Fibroblast of skin of scalp (primary cell): ENCODE data around the gene IGSF6.

Source experiments
- DNase-seq: peaks from one replicate; pipeline ENCODE4 v3.0.0-alpha.2; 2013

Gene IGSF6

DNA sequence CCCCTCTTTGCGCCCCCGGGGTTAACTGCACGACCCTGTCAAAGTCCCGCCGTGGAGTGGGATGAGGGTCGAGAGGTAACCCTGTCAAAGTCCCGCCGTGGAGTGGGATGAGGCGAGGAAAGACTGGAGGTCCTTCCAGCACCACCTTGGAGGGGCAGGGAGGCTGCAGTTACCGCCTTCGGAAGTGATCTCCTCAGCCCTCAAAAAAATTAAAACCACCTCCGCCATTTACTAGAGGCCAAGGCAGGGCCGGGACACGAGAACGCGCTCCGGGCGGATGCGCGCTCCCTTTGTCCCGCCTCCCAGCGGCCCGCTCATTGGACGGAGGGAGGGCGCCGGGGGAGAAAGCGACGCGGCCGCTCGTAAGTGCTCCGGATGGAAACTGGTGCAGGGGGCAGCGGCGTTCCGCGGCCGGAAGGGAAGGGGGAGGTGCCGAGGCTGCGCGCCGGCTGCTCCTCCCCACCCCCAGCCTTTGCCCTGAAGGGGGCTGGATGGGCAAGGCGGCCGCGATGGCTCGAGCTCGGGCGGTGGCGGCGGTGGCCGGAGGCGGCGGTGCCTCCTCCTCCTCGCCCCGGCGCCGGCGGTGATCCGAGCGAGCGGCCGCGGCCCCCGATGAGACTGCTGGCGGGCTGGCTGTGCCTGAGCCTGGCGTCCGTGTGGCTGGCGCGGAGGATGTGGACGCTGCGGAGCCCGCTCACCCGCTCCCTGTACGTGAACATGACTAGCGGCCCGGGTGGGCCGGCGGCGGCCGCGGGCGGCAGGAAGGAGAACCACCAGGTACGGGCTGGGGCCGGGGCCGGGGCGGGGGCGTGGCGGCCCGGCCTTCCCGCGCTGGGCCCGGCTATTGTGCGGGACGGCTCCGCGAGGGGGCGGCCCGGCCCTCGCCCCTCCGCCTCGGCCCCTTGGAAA lies 53.0 kb downstream of the IGSF6 start, which contains the start of gene METTL9:
TSS of gene METTL9 (plus strand) at position 456 of the 909 bp plus-strand sequence. CDS start at position 613, 157 bp downstream.
- peak; percentile 96 for DNase-seq

DNA sequence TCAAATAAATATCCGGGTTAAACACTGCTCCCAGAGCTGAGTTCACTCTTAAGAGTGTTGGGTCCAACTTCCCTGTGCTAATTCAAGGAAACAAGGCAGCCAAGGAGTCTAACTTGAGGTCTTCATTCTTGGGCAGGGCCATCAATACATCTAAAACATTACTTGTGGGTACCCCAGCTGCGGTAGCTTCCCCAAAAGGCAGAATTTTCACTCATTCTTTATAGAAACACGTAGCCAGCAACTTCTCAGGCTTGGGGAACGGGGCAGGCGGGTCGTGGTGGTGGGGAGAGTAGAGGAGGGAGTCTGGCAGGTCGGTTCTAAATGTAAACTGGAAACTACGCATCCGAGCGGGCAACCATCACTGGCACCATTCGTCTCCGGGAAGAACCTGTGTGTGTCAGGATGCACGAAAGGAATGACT lies 53.7 kb downstream of the IGSF6 start:
- peak; percentile 11 for DNase-seq

GRCh38 chr16:21598206-21598605 lies 54.2 kb downstream of the IGSF6 start:
- no peak for DNase-seq

GRCh38 chr16:21597561-21598030 lies 54.8 kb downstream of the IGSF6 start:
- no peak for DNase-seq

DNA sequence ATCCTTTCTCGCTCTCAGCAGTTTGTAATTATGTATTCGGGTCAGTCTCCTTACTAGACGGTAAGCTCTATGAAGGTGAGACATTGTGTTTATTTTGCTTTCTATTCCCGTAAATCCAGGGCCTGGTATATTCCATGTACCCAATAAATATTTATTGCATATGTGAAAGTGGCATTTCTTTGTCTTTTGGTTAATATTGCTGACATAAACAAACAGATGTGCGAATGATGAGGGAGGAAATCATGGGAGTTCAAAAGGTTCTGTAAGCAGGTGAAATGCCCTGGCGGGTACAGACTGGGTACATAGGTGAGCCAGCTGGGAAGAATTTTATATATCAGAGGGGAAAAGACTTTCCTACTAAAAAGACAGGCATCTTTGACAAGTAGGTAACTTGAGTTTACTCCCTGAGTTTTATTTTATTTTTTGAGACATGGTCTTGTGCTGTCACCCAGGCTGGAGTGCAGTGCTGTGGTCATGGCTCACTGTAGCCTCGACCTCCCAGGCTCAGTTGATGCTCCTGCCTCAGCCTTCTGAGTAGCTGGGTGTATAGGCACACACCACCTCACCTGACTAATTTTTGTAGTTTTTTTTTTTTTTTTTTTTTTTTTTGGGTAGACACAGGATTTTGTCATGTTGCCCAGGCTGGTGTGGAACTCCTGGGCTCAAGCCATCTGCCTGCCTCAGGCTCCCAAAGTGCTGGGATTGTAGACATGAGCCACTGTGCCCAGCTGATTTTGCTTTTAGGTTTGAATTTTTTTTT lies 58.7 kb downstream of the IGSF6 start:
- DNase-seq = no peak

- DNase-seq = no peak
These were observed 60.2 kb downstream of the IGSF6 start for GRCh38 chr16:21592191-21592590.

DNA sequence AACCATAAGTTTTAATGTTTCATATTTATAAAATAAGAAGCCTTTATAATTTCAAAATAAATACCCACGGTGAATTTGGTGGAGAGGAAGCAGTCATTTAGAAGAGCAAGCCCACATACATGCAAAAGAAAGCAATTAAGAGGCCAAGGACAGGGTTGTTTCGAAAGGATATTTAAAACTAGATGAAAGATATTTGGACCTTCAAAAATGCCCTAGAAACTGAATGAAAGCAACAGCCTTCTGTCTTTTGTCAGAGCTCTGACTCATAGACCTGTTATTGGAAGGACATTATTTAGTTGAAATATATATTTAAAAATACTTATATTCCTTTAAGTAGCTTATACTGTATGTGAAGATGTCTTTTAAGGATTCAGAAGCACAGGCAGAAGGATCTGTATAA lies 61.6 kb downstream of the IGSF6 start:
- DNase-seq = no peak

GRCh38 chr16:21590287-21590686 lies 62.1 kb downstream of the IGSF6 start:
- no peak for DNase-seq

GRCh38 chr16:21589551-21589950 lies 62.9 kb downstream of the IGSF6 start:
- DNase-seq = no peak
